Activated CD4-positive, alpha-beta T cell treated with anti-CD3 and anti-CD28 coated beads for 36 hours (primary cell): ENCODE measurements around the gene NEU3. TPM values are rescaled to one million over a fixed set of nuclear protein-coding genes. Genes with fewer than 3 reads are reported as not detected.

ENCODE experiments used
- ATAC-seq: fragments of 200-7000 bp; cut with Tn5 transposase; one replicate; pipeline ENCODE4 v1.10.0; 2021; ENCODE audit warnings: mild to moderate bottlenecking, moderate library complexity
- CTCF ChIA-PET: fragments of 350-600 bp; sonication (Branson Sonifier 250); formaldehyde crosslinking; loops from one replicate; lab custom pipeline; 2021; ENCODE audit warnings: antibody characterized with exemption; lab: Charles Lee
- POLR2A ChIA-PET: fragments of 350-600 bp; sonication (Branson Sonifier 250); formaldehyde crosslinking; loops from one replicate; lab custom pipeline; 2021; ENCODE audit warnings: antibody characterized with exemption, inconsistent platforms; lab: Charles Lee
- DNase-seq: peaks from one replicate; pipeline ENCODE4 v3.0.0-alpha.2; 2020
- H3K27ac Mint-ChIP-seq: one replicate; pipeline ENCODE4 v1.8.0; 2021; ENCODE audit warnings: mixed read lengths
- H3K27me3 Mint-ChIP-seq: one replicate; pipeline ENCODE4 v1.8.0; 2021; ENCODE audit warnings: mixed read lengths
- H3K36me3 Mint-ChIP-seq: one replicate; pipeline ENCODE4 v1.8.0; 2021; ENCODE audit warnings: low read depth, mixed read lengths
- H3K4me1 Mint-ChIP-seq: one replicate; pipeline ENCODE4 v1.8.0; 2021; ENCODE audit warnings: mixed read lengths
- H3K4me3 Mint-ChIP-seq: one replicate; pipeline ENCODE4 v1.8.0; 2021; ENCODE audit warnings: mild to moderate bottlenecking, moderate library complexity, mixed read lengths
- H3K9me3 Mint-ChIP-seq: one replicate; pipeline ENCODE4 v1.8.0; 2021; ENCODE audit warnings: low read depth, mixed read lengths
- intact Hi-C, 2 experiments: fragments of 100-400 bp; cut with DNase I in 1 of 2; cut with micrococcal nuclease in 1 of 2; formaldehyde crosslinking; loops; one replicate each; pipeline versions ENCODE4 v1.14.2 to v1.15.1; 2022 to 2024; cut with DNase I, micrococcal nuclease
- total RNA-seq, 2 experiments: library from RNA; stranded (reverse); gene quantifications; one replicate each; pipeline ENCODE4 v1.2.3, GENCODE V29; 2021

Gene NEU3
- total RNA-seq, 2 experiments from 2014 or later: 12.0 to 13.9 TPM

DNA sequence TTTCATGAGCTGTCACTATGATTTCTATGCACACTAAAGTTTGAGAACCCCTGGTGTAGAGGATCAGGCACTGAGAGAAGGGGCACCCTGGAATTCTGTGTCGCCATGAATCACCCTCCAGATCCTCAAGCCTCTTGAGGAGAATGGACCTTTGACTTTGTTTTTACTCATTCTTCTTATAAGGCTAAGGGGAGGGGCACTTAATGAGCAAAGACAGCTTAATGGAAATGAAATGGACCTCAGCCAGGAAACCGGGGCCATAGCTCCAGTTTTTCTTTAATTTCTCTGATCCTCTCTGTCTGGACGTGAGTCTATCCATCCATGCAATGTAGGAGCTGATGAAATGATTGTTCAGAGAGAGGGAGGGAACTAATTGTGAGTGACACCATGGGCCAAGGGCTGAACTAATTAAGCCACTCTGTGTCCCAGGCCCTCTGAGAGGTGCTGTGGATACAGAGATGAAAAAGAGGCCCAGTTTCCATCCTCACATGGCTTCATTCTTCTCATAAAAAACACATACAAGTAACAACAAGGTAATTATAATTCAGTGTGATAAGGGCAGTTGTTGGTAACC lies 75.1 kb downstream of the NEU3 start:
- intact Hi-C loops: no loop called here
- POLR2A ChIA-PET: no interaction called here
- Mint-ChIP-seq H3K4me1 (no peaks in the 10 kb centered on the region), H3K4me3 (no peak overlapping the region), H3K36me3 (no peaks in the 10 kb centered on the region), H3K27ac (no peak overlapping the region), H3K27me3 (peaks cover 20% of the 10 kb centered on the region), H3K9me3 (no peaks in the 10 kb centered on the region)
- ATAC-seq (no peak), DNase-seq (no peak)
- CTCF ChIA-PET: interaction anchor here (0.6 to 1.5 kb wide), 5 partner anchors 41 to 602 kb away, joined by 3 to 8 read pairs (median 4); no protein-coding TSS in a partner anchor

DNA sequence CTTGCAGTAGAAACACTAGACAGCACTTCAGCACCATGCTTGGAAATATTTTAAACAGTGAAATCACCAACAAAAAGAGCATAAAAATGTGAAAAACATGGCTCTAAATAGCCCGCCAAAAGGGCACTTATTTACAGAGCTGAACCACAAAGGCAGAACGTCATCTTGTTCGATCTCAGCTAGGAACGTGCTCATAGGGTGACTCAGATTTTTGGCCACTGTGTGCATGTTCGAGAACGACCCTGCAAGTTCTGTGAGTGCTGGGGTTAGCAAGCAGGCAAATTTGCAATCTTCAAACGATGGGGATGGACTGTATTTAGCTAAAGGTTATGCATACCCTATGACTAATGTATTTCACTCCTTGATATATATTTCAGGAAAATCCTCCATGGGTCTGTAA lies 77.3 kb downstream of the NEU3 start:
- Mint-ChIP-seq H3K4me3 (no peak overlapping the region), H3K27ac (no peak overlapping the region)
- CTCF ChIA-PET: interaction anchor here (1.0 to 1.3 kb wide), 2 partner anchors 43 to 75 kb away, joined by 4 to 9 read pairs; no protein-coding TSS in a partner anchor

More for the DNA sequence above, 77.3 kb downstream of the NEU3 start:
- Mint-ChIP-seq H3K9me3 (no peaks in the 10 kb centered on the region), H3K36me3 (no peaks in the 10 kb centered on the region), H3K27me3 (peaks cover 24% of the 10 kb centered on the region), H3K4me1 (no peaks in the 10 kb centered on the region)
- POLR2A ChIA-PET: no interaction called here
- ATAC-seq: no peak
- no peak for DNase-seq
- intact Hi-C loops: no loop called here

Other genes starting within 250 kb of the NEU3 start
- gene RNF169, start 240.1 kb upstream of the NEU3 start, total RNA-seq: 10 to 100 TPM; 15.3 to 16.0 TPM
- 10 to 100 TPM in 1 of 2 experiments, 1 to 10 TPM in 1; 7.8 to 11.9 TPM for gene XRRA1, start 39.8 kb upstream of the NEU3 start, total RNA-seq
- 100 to 1,000 TPM; 124 to 131 TPM for gene SPCS2, start 39.7 kb upstream of the NEU3 start, total RNA-seq
- gene OR2AT4, start 107.9 kb downstream of the NEU3 start, total RNA-seq: not detected
- gene SLCO2B1, start 162.2 kb downstream of the NEU3 start, total RNA-seq: not detected